K562 (cell line): ENCODE data around the gene MCAT. TPM values are rescaled to one million over a fixed set of nuclear protein-coding genes. Genes with fewer than 3 reads are reported as not detected.

Experiments
- ATAC-seq: fragments of 200-7000 bp; cut with Tn5 transposase; 3 replicates; pipeline ENCODE4 v1.9.1; 2020; ENCODE audit warnings: moderate library complexity
- BruUV-seq: library from RNA; stranded (reverse); fragments of 400-500 nt; replicated peaks from 2 replicates; lab custom pipeline; 2021; lab: Mats Ljungman, UMichigan
- CTCF ChIA-PET: fragments of 300-600 bp; formaldehyde crosslinking; extraction: SDS; loops from one replicate; lab custom pipeline; 2021; ENCODE audit warnings: low intra/inter-chr PET ratio; lab: Yijun Ruan, JAX
- POLR2A ChIA-PET: fragments of 300-600, 350-650 bp; sonication (Branson Sonifier 250); formaldehyde crosslinking; extraction: SDS; loops from one replicate; lab custom pipeline; 2021; ENCODE audit warnings: antibody characterized with exemption, inconsistent platforms; lab: Yijun Ruan, JAX
- DNase-seq, 4 experiments: peaks; one replicate each; pipeline versions ENCODE4 v3.0.0 to v3.0.0-alpha.2; 2011 to 2018; ENCODE audit warnings: low spot score in 3 of 4, mixed read lengths in 3 of 4; ENCODE audit errors: extremely low read depth in 1 of 4
- FAIRE-seq: peaks from 2 replicates; lab custom pipeline; 2011; peaks lifted over from hg19 to GRCh38; lab: Jason Lieb, UNC
- H2AFZ ChIP-seq: 2 replicates; pipeline ENCODE4 v1.6.0; 2011; ENCODE audit warnings: low read depth, low read length, control low read depth, inconsistent platforms
- H3K27ac ChIP-seq: fragments of 200-600 bp; 3 replicates; pipeline ENCODE4 v1.8.0; 2011; ENCODE audit warnings: low read depth, mild to moderate bottlenecking, control low read depth, inconsistent platforms, low read length, moderate library complexity, mixed read lengths; ENCODE audit errors: extremely low read depth
- H3K27me3 ChIP-seq, 2 experiments: fragments of 300-600 bp in 1 of 2; 2 replicates in 1 of 2; 3 replicates in 1 of 2; pipeline versions ENCODE4 v1.6.0 to v1.8.0; 2011; ENCODE audit warnings: inconsistent platforms in 2 of 2, low read length in 2 of 2, mild to moderate bottlenecking in 1 of 2, mixed read lengths in 1 of 2, moderate library complexity in 1 of 2; ENCODE audit not compliant: control insufficient read depth in 2 of 2, insufficient read depth in 2 of 2
- H3K36me3 ChIP-seq: fragments of 300-600 bp; 3 replicates; pipeline ENCODE4 v1.8.0; 2011; ENCODE audit warnings: mild to moderate bottlenecking, low read length, inconsistent platforms; ENCODE audit not compliant: control insufficient read depth, insufficient read depth
- H3K4me1 ChIP-seq, 2 experiments: fragments of 200-600 bp in 1 of 2; replicated peaks in 1 of 2; 2 replicates in 1 of 2; 3 replicates in 1 of 2; pipeline versions ENCODE4 v1.5.1 to v1.8.0; 2011; ENCODE audit warnings: inconsistent platforms in 2 of 2, low read length in 2 of 2, mild to moderate bottlenecking in 1 of 2, mixed read lengths in 1 of 2, moderate library complexity in 1 of 2; ENCODE audit not compliant: control insufficient read depth in 2 of 2, insufficient read depth in 2 of 2
- H3K4me2 ChIP-seq: 2 replicates; pipeline ENCODE4 v1.6.1; 2011; ENCODE audit warnings: low read length, control low read depth, inconsistent platforms, mixed read lengths; ENCODE audit not compliant: insufficient read depth
- H3K4me3 ChIP-seq: fragments of 200-600 bp; sonication (generic), shearing (Covaris generic); 2 replicates; pipeline ENCODE4 v1.5.1; 2016; ENCODE audit warnings: control low read depth, inconsistent platforms
- H3K79me2 ChIP-seq: fragments of 200-600 bp; 3 replicates; pipeline ENCODE4 v1.8.0; 2011; ENCODE audit warnings: low read length, inconsistent platforms; ENCODE audit not compliant: control insufficient read depth, insufficient read depth
- H3K9ac ChIP-seq, 2 experiments: 2 replicates each; pipeline versions ENCODE4 v1.6.0 to v1.6.1; 2011; ENCODE audit warnings: low read depth in 2 of 2, low read length in 2 of 2, control low read depth in 1 of 2, inconsistent platforms in 1 of 2, mild to moderate bottlenecking in 1 of 2, mixed read lengths in 1 of 2; ENCODE audit not compliant: insufficient read depth in 1 of 2
- H3K9me1 ChIP-seq: one replicate; pipeline ENCODE4 v1.6.0; 2011; ENCODE audit warnings: inconsistent platforms, mild to moderate bottlenecking, low read length, moderate library complexity; ENCODE audit not compliant: control insufficient read depth, insufficient read depth
- H3K9me3 ChIP-seq: replicated peaks from 2 replicates; pipeline ENCODE4 v1.5.1; 2011; ENCODE audit warnings: low read depth, low read length, inconsistent platforms; ENCODE audit not compliant: control insufficient read depth, insufficient read depth
- H4K20me1 ChIP-seq: replicated peaks from 2 replicates; pipeline ENCODE4 v1.6.1; 2011; ENCODE audit warnings: low read length, inconsistent platforms, mixed read lengths; ENCODE audit not compliant: control insufficient read depth, insufficient read depth
- CBX8 ChIP-seq: fragments of 200-600 bp; sonication (generic); IDR thresholded peaks from 2 replicates; pipeline ENCODE4 v1.6.1; 2012; ENCODE audit warnings: borderline replicate concordance, mixed run types, low read depth, mild to moderate bottlenecking, moderate library complexity, mixed read lengths, low read length, control low read depth, inconsistent platforms; ENCODE audit not compliant: poor library complexity, severe bottlenecking; ENCODE audit errors: extremely low read depth
- CCAR2 ChIP-seq: fragments of 200-400 bp; formaldehyde crosslinking; IDR thresholded peaks from 2 replicates; pipeline ENCODE4 v1.6.1; 2017; ENCODE audit warnings: mild to moderate bottlenecking, low read depth, low read length
- DIDO1 ChIP-seq: fragments of 450-650 bp; IDR thresholded peaks from 2 replicates; pipeline ENCODE4 v1.6.1; 2016; ENCODE audit warnings: low read depth, missing biosample characterization, missing genetic modification characterization
- ELK1 ChIP-seq: sonication (generic); formaldehyde crosslinking; IDR thresholded peaks from 2 replicates; pipeline ENCODE4 v1.8.1; 2022; ENCODE audit warnings: missing genetic modification reagents
- HNRNPL ChIP-seq: fragments of 200-400 bp; formaldehyde crosslinking; IDR thresholded peaks from 2 replicates; pipeline ENCODE4 v1.6.1; 2017; ENCODE audit warnings: low read depth, mild to moderate bottlenecking, low read length
- ID3 ChIP-seq, 2 experiments: fragments of 250-450 bp in 1 of 2; fragments of 450-650 bp in 1 of 2; sonication (Bioruptor Pico) in 1 of 2; IDR thresholded peaks; 2 replicates each; pipeline versions ENCODE4 v1.6.1 to v1.8.0; 2016 to 2021; ENCODE audit warnings: mild to moderate bottlenecking in 2 of 2, moderate library complexity in 2 of 2, missing compliant biosample characterization in 1 of 2, missing genetic modification characterization in 1 of 2
- OTX1 ChIP-seq: fragments of 450-650 bp; formaldehyde crosslinking; IDR thresholded peaks from 2 replicates; pipeline ENCODE4 v1.4.0; 2022; ENCODE audit warnings: mild to moderate bottlenecking
- POLR2H ChIP-seq: IDR thresholded peaks from 2 replicates; pipeline ENCODE4 v1.6.1; 2016; ENCODE audit warnings: missing genetic modification characterization, low read depth, mild to moderate bottlenecking, control low read depth, missing compliant biosample characterization, moderate library complexity
- SMAD4 ChIP-seq: fragments of 250-450 bp; sonication (Bioruptor Pico); conservative IDR thresholded peaks from 2 replicates; pipeline ENCODE4 v1.8.0; 2021; ENCODE audit warnings: inconsistent platforms, mild to moderate bottlenecking, moderate library complexity
- VEZF1 ChIP-seq: fragments of 200-800 bp; sonication (Bioruptor generic); IDR thresholded peaks from 2 replicates; pipeline ENCODE4 v1.6.1; 2017; ENCODE audit warnings: missing genetic modification characterization, missing compliant biosample characterization
- ZBTB34 ChIP-seq: fragments of 250-450 bp; sonication (Bioruptor Pico); IDR thresholded peaks from 2 replicates; pipeline ENCODE4 v1.8.0; 2021; ENCODE audit warnings: mild to moderate bottlenecking, moderate library complexity
- ZKSCAN8 ChIP-seq: fragments of 200-800 bp; sonication (Bioruptor generic); IDR thresholded peaks from 2 replicates; pipeline ENCODE4 v1.6.1; 2016; ENCODE audit warnings: missing genetic modification characterization, missing compliant biosample characterization
- ZNF583 ChIP-seq: fragments of 250-450 bp; sonication (Bioruptor Pico); IDR thresholded peaks from 2 replicates; pipeline ENCODE4 v1.4.0; 2020
- ZNF766 ChIP-seq: fragments of 200-800 bp; sonication (Bioruptor generic); conservative IDR thresholded peaks from 2 replicates; pipeline ENCODE4 v1.6.1; 2016; ENCODE audit warnings: missing genetic modification characterization, missing compliant biosample characterization
- WGBS: fragments of 100-300 bp; shearing (Covaris generic); methylation state at CpG from one replicate; pipeline ENCODE4 v1.1.6; 2016; ENCODE audit warnings: low coverage, mixed read lengths; ENCODE audit not compliant: insufficient coverage; ENCODE audit errors: missing lambda C conversion rate; 5-methylcytosine and 5-hydroxymethylcytosine counted together
- in situ Hi-C: fragments of 300-500 bp; cut with MboI; formaldehyde crosslinking; loops from 4 replicates; pipeline ENCODE4 v1.15.0; 2018; ENCODE audit warnings: inconsistent platforms, mixed read lengths
- intact Hi-C: fragments of 100-400 bp; cut with micrococcal nuclease; formaldehyde crosslinking; loops from 2 replicates; pipeline ENCODE4 v1.14.2; 2022
- polyA plus RNA-seq, 8 experiments: library from polyadenylated mRNA; depleted of rRNA in 4 of 8; stranded (reverse) in 5 of 8; unstranded in 3 of 8; fragments of >200 nt; fragmentation: Nextera tagmentation in 2 of 8; fragmentation: Illumina TruSeq in 1 of 8; extraction: Ambion mirVana in 2 of 8; extraction: Trizol in 1 of 8; gene quantifications; 2 replicates each; pipeline versions ENCODE4 v1.2.1 to v1.2.3, GENCODE V29; 2011 to 2014; ENCODE audit warnings: inconsistent platforms in 1 of 8, missing spikeins in 1 of 8
- total RNA-seq, 7 experiments: library from RNA; depleted of rRNA in 6 of 7; stranded (reverse); fragments of >200 nt in 6 of 7; fragmentation: Illumina TruSeq in 2 of 7; extraction: Trizol in 2 of 7; gene quantifications; 2 replicates each; pipeline versions ENCODE4 v1.2.1 to v1.2.3, GENCODE V29; 2011 to 2021; ENCODE audit warnings: low replicate concordance in 1 of 7

The MCAT gene
- total and polyA plus RNA-seq, 9 of the 15 experiments (the other 6 are each of a cell fraction or from before 2014, with no cell fraction given), result 3.3 to 27.8 (median 13.9) TPM

- no peak overlapping the region for H2AFZ ChIP-seq
- no peaks in the 10 kb centered on the region for H3K9me3 ChIP-seq
- H3K79me2 ChIP-seq, result no peaks in the 10 kb centered on the region
- H3K4me3 ChIP-seq, result no peak overlapping the region
- H3K36me3 ChIP-seq, result peaks cover 60% of the 10 kb centered on the region
- BruUV-seq, result no TSS peak
- H3K9me1 ChIP-seq, result no peaks in the 10 kb centered on the region
- no peak overlapping the region for H3K27ac ChIP-seq
- 83% methylated on average over 9 of the region's 9 CpGs for WGBS
- intact Hi-C loops (no loop called here), in situ Hi-C loops (no loop called here)
- POLR2A ChIA-PET, result interaction anchor here (0.6 kb wide), 1 partner anchor 34 kb away, joined by 3 read pairs; no protein-coding TSS in a partner anchor
- no peak overlapping the region for H3K4me2 ChIP-seq
- ATAC-seq (no peak), DNase-seq (no peak), FAIRE-seq (no peak)
- H4K20me1 ChIP-seq, result no peaks in the 10 kb centered on the region
- H3K27me3 ChIP-seq, result no peaks in the 10 kb centered on the region
- no peak overlapping the region for H3K9ac ChIP-seq
- CTCF ChIA-PET, result no interaction called here
- peaks cover 0 to 19% of the 10 kb centered on the region in 2 experiments; a peak in 3 of 5 replicates for H3K4me1 ChIP-seq
- no peak for TF ChIP-seq ZKSCAN8 (CRISPR knock-in tag)
- TF ChIP-seq SMAD4 (CRISPR knock-in tag), result no peak
- TF ChIP-seq VEZF1, result no peak
- no peak for TF ChIP-seq CCAR2
- TF ChIP-seq CBX8, result no peak
- no peak for TF ChIP-seq HNRNPL
- TF ChIP-seq ELK1, result no peak
- no peak for TF ChIP-seq OTX1 (CRISPR knock-in tag)
- TF ChIP-seq ZNF766 (CRISPR knock-in tag), result no peak
- TF ChIP-seq ID3 (CRISPR knock-in tag; IDR thresholded peaks at IDR 0.05), result no peak
- TF ChIP-seq ID3 (tag; IDR thresholded peaks at IDR 0.05), result no peak
- TF ChIP-seq ZNF583 (CRISPR knock-in tag), result no peak
- TF ChIP-seq DIDO1 (tag), result no peak
- TF ChIP-seq POLR2H (tag), result no peak
- no peak for TF ChIP-seq ZBTB34 (CRISPR knock-in tag)
These were observed 9.8 kb downstream of the MCAT start for GRCh38 chr22:43133401-43133800.
